SK-N-SH treated with all-trans-retinoic acid at 6 μM for 48 hours (cell line): Measurements from ENCODE around the gene AGAP1.

ENCODE experiments used
- CSRNP3 ChIP-seq: fragments of 250-450 bp; sonication (Bioruptor Pico); IDR thresholded peaks from 2 replicates; pipeline ENCODE4 v1.5.1; 2021; ENCODE audit warnings: mild to moderate bottlenecking, moderate library complexity
- GLIS3 ChIP-seq: fragments of 250-450 bp; sonication (Bioruptor Pico); IDR thresholded peaks from 2 replicates; pipeline ENCODE4 v1.5.0; 2020; ENCODE audit warnings: mild to moderate bottlenecking, moderate library complexity
- PATZ1 ChIP-seq: fragments of 250-450 bp; sonication (Bioruptor Pico); IDR thresholded peaks from 2 replicates; pipeline ENCODE4 v1.8.0; 2020; ENCODE audit warnings: mild to moderate bottlenecking, moderate library complexity, borderline replicate concordance
- POU6F1 ChIP-seq: fragments of 250-450 bp; sonication (Bioruptor Pico); IDR thresholded peaks from 2 replicates; pipeline ENCODE4 v1.8.0; 2021; ENCODE audit warnings: low read depth, mild to moderate bottlenecking, moderate library complexity, borderline replicate concordance
- ZFP3 ChIP-seq: fragments of 250-450 bp; sonication (Bioruptor Pico); IDR thresholded peaks from 2 replicates; pipeline ENCODE4 v1.5.0; 2020; ENCODE audit warnings: mild to moderate bottlenecking, moderate library complexity

- TF ChIP-seq GLIS3 (no peak), CSRNP3 (no peak), PATZ1 (no peak), POU6F1 (CRISPR knock-in tag) (no peak), ZFP3 (CRISPR knock-in tag) (no peak)
Observed at GRCh38 chr2:236049981-236050380, 556.1 kb downstream of the AGAP1 start.
